ENCODE measurements around the gene RSPRY1. TPM values are rescaled to one million over a fixed set of nuclear protein-coding genes. Genes with fewer than 3 reads are reported as not detected.

RSPRY1 gene
- total and polyA plus RNA-seq, 2 of the 8 experiments (the other 6 are each of a cell fraction or from before 2014, with no cell fraction given) = 11.5 to 32.5 TPM

GRCh38 chr16:57284209-57284951 is 98.3 kb downstream of the RSPRY1 start, which contains the start of gene PLLP (continued):
- TF ChIP-seq EZH2 (IDR thresholded peaks at IDR 0.05; ENCODE audit: low read depth, low read length, severe bottlenecking) (peak; percentile 54), BACH1 (IDR thresholded peaks at IDR 0.05; ENCODE audit: low read length) (peak; percentile 46; the same call in 1 of the 2 replicates), CTCF (IDR thresholded peaks at IDR 0.05; ENCODE audit: control extremely low read depth in 1 of 3, insufficient read depth in 1 of 3, low read depth in 1 of 3, low read length in 3 of 3) (no peak), EGR1 (IDR thresholded peaks at IDR 0.05; ENCODE audit: borderline replicate concordance, low read depth, low read length) (peak; percentile 9; the same call in 1 of the 2 replicates), ASH2L (IDR thresholded peaks at IDR 0.05; ENCODE audit: low read length) (peak; percentile 92), E2F6 (IDR thresholded peaks at IDR 0.05) (peak; percentile 99), SUZ12 (IDR thresholded peaks at IDR 0.05; ENCODE audit: low read length) (peak; percentile 35; the same call in 1 of the 2 replicates), RBBP5 (IDR thresholded peaks at IDR 0.05; ENCODE audit: borderline replicate concordance, low read depth, low read length) (peak; percentile 81), TCF12 (IDR thresholded peaks at IDR 0.05; ENCODE audit: low read depth, low read length) (peak; percentile 51; the same call in 1 of the 2 replicates), SRF (IDR thresholded peaks at IDR 0.05; ENCODE audit: low read depth, low read length) (no peak), HDAC2 (IDR thresholded peaks at IDR 0.05; ENCODE audit: borderline replicate concordance in 1 of 2, low read depth in 2 of 2, low read length in 2 of 2) (no peak; a peak in 1 of 4 replicates), KDM5A (IDR thresholded peaks at IDR 0.05; ENCODE audit: low read length) (no peak), TBP (IDR thresholded peaks at IDR 0.05; ENCODE audit: low read depth, low read length) (no peak), FOSL1 (IDR thresholded peaks at IDR 0.05; ENCODE audit: insufficient read depth, low read depth, low read length) (no peak), USF2 (IDR thresholded peaks at IDR 0.05; ENCODE audit: low read length) (no peak), EP300 (IDR thresholded peaks at IDR 0.05; ENCODE audit: borderline replicate concordance in 1 of 2, low read depth in 2 of 2, low read length in 2 of 2) (0 out of 3 replicates have a peak, but pooled peaks of 1 of the 2 experiments have one; percentile 4), KDM4A (IDR thresholded peaks at IDR 0.05; ENCODE audit: low read depth, low read length, severe bottlenecking) (peak; percentile 99)

Measured in H1 (cell line).